ENCODE results near the gene MRPS33. TPM values are rescaled to one million over a fixed set of nuclear protein-coding genes. Genes with fewer than 3 reads are reported as not detected.

MRPS33 gene
- total and polyA plus RNA-seq, 2 donors (not counting 3 experiments of a cell fraction or from before 2014, with no cell fraction given) = 13.5 to 34.1 TPM

DNA sequence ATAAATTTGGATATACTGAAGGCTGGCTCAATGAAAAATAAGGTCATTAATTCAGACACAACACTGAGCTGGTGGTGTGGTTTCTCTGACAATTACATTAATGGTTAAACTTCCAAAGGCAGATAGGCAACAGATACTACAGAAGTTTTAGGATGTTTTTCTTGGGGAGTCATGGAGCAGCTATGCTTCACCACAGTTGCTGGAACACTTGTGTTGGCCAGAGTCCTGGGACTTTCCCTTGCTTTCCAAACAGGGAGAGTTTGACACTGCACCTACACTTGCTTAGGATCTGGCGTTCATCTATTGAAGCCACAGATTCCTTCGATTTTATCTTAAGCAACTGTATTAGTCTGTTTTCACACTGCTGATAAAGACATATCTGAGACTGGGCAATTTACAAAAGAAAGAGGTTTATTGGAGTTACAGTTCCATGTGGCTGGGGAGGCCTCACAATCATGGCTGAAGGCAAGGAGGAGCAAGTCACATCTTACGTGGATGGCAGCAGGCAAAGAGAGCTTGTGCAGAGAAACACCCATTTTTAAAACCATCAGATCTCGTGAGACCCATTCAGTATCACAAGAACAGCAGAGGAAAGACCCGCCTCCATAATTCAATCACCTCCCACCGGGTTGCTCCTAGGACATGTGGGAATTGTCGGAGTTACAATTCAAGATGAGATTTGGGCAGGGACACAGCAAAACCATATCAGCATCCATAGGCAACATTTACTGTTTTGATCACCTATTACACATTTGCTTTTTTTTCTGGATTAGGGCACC, 31.3 kb upstream of the MRPS33 start:
- no TSS peak for BruUV-seq (replicated peaks)
- Histone ChIP-seq H3K4me3 (replicated peaks in 1 of 3; ENCODE audit: insufficient read depth in 1 of 3, low read depth in 1 of 3, low read length in 3 of 3) (no peak overlapping the region), H2AFZ (ENCODE audit: low read depth, low read length) (no peak overlapping the region), H3K27ac (ENCODE audit: insufficient read depth, low read depth, low read length) (no peak overlapping the region), H3K79me2 (ENCODE audit: control insufficient read depth, insufficient read depth, low read length) (no peaks in the 10 kb centered on the region), H3K9me1 (replicated peaks; ENCODE audit: control insufficient read depth, extremely low read depth, insufficient read depth, low read length) (no peaks in the 10 kb centered on the region), H3K9me3 (replicated peaks; ENCODE audit: control insufficient read depth, insufficient read depth, low read length) (no peaks in the 10 kb centered on the region), H3K36me3 (ENCODE audit: control insufficient read depth in 2 of 2, extremely low read depth in 1 of 2, insufficient read depth in 2 of 2, low read length in 2 of 2) (no peaks in the 10 kb centered on the region), H3K9ac (replicated peaks; ENCODE audit: extremely low read depth, insufficient read depth, low read length) (no peak overlapping the region), H3K4me1 (ENCODE audit: control insufficient read depth, extremely low read depth, insufficient read depth, low read length) (no peaks in the 10 kb centered on the region), H4K20me1 (replicated peaks; ENCODE audit: control insufficient read depth, extremely low read depth, insufficient read depth, low read length) (no peaks in the 10 kb centered on the region), H3K4me2 (ENCODE audit: insufficient read depth, low read length) (no peak overlapping the region), H3K27me3 (ENCODE audit: control insufficient read depth in 2 of 2, insufficient read depth in 2 of 2, low read length in 2 of 2) (no peaks in the 10 kb centered on the region)
- no peak for DNase-seq (ENCODE audit: low read depth, low spot score)
- TF ChIP-seq EZH2 (IDR thresholded peaks at IDR 0.05; ENCODE audit: borderline replicate concordance, low read depth, low read length, severe bottlenecking) (no peak), FOS (IDR thresholded peaks at IDR 0.05; ENCODE audit: borderline replicate concordance, insufficient read depth, low read length) (no peak), MAX (IDR thresholded peaks at IDR 0.05; ENCODE audit: insufficient read depth, insufficient read length) (no peak), JUN (IDR thresholded peaks at IDR 0.05; ENCODE audit: borderline replicate concordance, insufficient read depth, insufficient read length, low read depth) (no peak), CTCF (IDR thresholded peaks at IDR 0.05; ENCODE audit: extremely low read depth in 1 of 2, insufficient read depth in 1 of 2, low read depth in 1 of 2, low read length in 2 of 2) (no peak), POLR2AphosphoS5 (IDR thresholded peaks at IDR 0.05; ENCODE audit: insufficient read depth, low read depth, low read length) (no peak), MYC (IDR thresholded peaks at IDR 0.05; ENCODE audit: low read depth, low read length) (no peak), POLR2A (IDR thresholded peaks at IDR 0.05; ENCODE audit: low read depth, low read length) (no peak), GATA2 (IDR thresholded peaks at IDR 0.05; ENCODE audit: insufficient read depth, insufficient read length, low read depth, low read length) (no peak)
- ChIA-PET CTCF (no interaction called here), POLR2A (interaction anchor here (0.7 kb wide), 1 partner anchor 244 kb away, joined by 4 read pairs; no protein-coding TSS in a partner anchor)
- intact Hi-C loops (cut with micrococcal nuclease) = no loop called here
- FAIRE-seq = no peak
- dilution Hi-C loops (cut with MboI; ENCODE audit: extremely low pct_ligation_motif_present, low sequenced_read_pairs) = no loop called here

Measured in endothelial cell of umbilical vein (primary cell).